Measurements from ENCODE around the gene USP13. TPM values are rescaled to one million over a fixed set of nuclear protein-coding genes. Genes with fewer than 3 reads are reported as not detected.

Gene USP13
- total RNA-seq, 1 experiment from 2014 or later: 33.0 TPM

DNA sequence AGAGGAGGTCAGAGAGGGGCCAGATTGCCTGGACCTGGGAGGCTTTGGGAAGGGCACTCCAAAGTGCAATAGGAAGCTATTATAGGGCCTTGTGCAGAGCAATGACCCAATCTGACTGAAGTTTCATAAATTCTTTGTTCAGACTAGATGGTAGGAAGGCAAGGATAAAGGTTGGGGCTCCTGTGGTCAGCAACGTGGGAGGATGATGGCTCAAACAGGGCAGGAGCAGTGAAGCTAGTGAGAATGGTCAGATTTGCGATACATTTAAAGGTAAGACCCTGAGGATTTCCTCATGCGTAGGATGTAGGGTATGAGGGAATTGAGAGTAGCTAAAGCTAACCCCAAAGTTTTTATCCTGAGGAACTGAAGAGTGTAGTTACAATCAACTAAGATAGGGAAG lies 139.0 kb downstream of the USP13 start:
- TF ChIP-seq, protein P1, sequence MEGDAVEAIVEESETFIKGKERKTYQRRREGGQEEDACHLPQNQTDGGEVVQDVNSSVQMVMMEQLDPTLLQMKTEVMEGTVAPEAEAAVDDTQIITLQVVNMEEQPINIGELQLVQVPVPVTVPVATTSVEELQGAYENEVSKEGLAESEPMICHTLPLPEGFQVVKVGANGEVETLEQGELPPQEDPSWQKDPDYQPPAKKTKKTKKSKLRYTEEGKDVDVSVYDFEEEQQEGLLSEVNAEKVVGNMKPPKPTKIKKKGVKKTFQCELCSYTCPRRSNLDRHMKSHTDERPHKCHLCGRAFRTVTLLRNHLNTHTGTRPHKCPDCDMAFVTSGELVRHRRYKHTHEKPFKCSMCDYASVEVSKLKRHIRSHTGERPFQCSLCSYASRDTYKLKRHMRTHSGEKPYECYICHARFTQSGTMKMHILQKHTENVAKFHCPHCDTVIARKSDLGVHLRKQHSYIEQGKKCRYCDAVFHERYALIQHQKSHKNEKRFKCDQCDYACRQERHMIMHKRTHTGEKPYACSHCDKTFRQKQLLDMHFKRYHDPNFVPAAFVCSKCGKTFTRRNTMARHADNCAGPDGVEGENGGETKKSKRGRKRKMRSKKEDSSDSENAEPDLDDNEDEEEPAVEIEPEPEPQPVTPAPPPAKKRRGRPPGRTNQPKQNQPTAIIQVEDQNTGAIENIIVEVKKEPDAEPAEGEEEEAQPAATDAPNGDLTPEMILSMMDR (conservative IDR thresholded peaks at IDR 0.05; ENCODE audit: low read depth, low read length): no peak
- no peak for TF ChIP-seq EZH2 (IDR thresholded peaks at IDR 0.05; ENCODE audit: borderline replicate concordance, low read depth, low read length, poor library complexity, severe bottlenecking)
- H3K9me3 ChIP-seq (ENCODE audit: low read depth, low read length, poor library complexity, severe bottlenecking): no peaks in the 10 kb centered on the region
- ChIA-PET CTCF (no interaction called here), POLR2A (ENCODE audit: low non-redundant PET) (no interaction called here)
- H3K4me3 ChIP-seq (ENCODE audit: low read depth, low read length, poor library complexity, severe bottlenecking): no peak overlapping the region
- no peaks in the 10 kb centered on the region for H3K36me3 ChIP-seq (ENCODE audit: insufficient read depth, low read length, poor library complexity, severe bottlenecking)
- H3K27ac ChIP-seq (ENCODE audit: low read depth, low read length, poor library complexity, severe bottlenecking): no peak overlapping the region
- no peaks in the 10 kb centered on the region for H3K27me3 ChIP-seq (replicated peaks; ENCODE audit: insufficient read depth, low read depth, low read length, poor library complexity)
- BruUV-seq (replicated peaks): no TSS peak
- DNase-seq (ENCODE audit: low spot score): no peak
- intact Hi-C loops (cut with micrococcal nuclease; ENCODE audit: unreplicated experiment): no loop called here
- no peaks in the 10 kb centered on the region for H3K4me1 ChIP-seq (ENCODE audit: insufficient read depth, low read length, poor library complexity, severe bottlenecking)

GRCh38 chr3:179794355-179794754 lies 141.5 kb downstream of the USP13 start:
- DNase-seq (ENCODE audit: low spot score): no peak
- ChIA-PET POLR2A (ENCODE audit: low non-redundant PET) (no interaction called here), CTCF (no interaction called here)
- TF ChIP-seq EZH2 (IDR thresholded peaks at IDR 0.05; ENCODE audit: borderline replicate concordance, low read depth, low read length, poor library complexity, severe bottlenecking): no peak
- TF ChIP-seq, protein P1 (conservative IDR thresholded peaks at IDR 0.05; ENCODE audit: low read depth, low read length): no peak
- H3K4me1 ChIP-seq (ENCODE audit: insufficient read depth, low read length, poor library complexity, severe bottlenecking): no peaks in the 10 kb centered on the region
- H3K9me3 ChIP-seq (ENCODE audit: low read depth, low read length, poor library complexity, severe bottlenecking): no peaks in the 10 kb centered on the region
- H3K27ac ChIP-seq (ENCODE audit: low read depth, low read length, poor library complexity, severe bottlenecking): no peak overlapping the region
- no peaks in the 10 kb centered on the region for H3K27me3 ChIP-seq (replicated peaks; ENCODE audit: insufficient read depth, low read depth, low read length, poor library complexity)
- intact Hi-C loops (cut with micrococcal nuclease; ENCODE audit: unreplicated experiment): no loop called here
- no peak overlapping the region for H3K4me3 ChIP-seq (ENCODE audit: low read depth, low read length, poor library complexity, severe bottlenecking)
- no TSS peak for BruUV-seq (replicated peaks)
- no peaks in the 10 kb centered on the region for H3K36me3 ChIP-seq (ENCODE audit: insufficient read depth, low read length, poor library complexity, severe bottlenecking)

- H3K4me3 ChIP-seq (ENCODE audit: low read depth, low read length, poor library complexity, severe bottlenecking): no peak overlapping the region
- H3K4me1 ChIP-seq (ENCODE audit: insufficient read depth, low read length, poor library complexity, severe bottlenecking): no peaks in the 10 kb centered on the region
- no peak overlapping the region for H3K27ac ChIP-seq (ENCODE audit: low read depth, low read length, poor library complexity, severe bottlenecking)
- intact Hi-C loops (cut with micrococcal nuclease; ENCODE audit: unreplicated experiment): no loop called here
- no peak for DNase-seq (ENCODE audit: low spot score)
- H3K36me3 ChIP-seq (ENCODE audit: insufficient read depth, low read length, poor library complexity, severe bottlenecking): no peaks in the 10 kb centered on the region
- H3K9me3 ChIP-seq (ENCODE audit: low read depth, low read length, poor library complexity, severe bottlenecking): no peaks in the 10 kb centered on the region
- no peaks in the 10 kb centered on the region for H3K27me3 ChIP-seq (replicated peaks; ENCODE audit: insufficient read depth, low read depth, low read length, poor library complexity)
- CTCF ChIA-PET: no interaction called here
- POLR2A ChIA-PET (ENCODE audit: low non-redundant PET): no interaction called here
- no peak for TF ChIP-seq EZH2 (IDR thresholded peaks at IDR 0.05; ENCODE audit: borderline replicate concordance, low read depth, low read length, poor library complexity, severe bottlenecking)
- TF ChIP-seq, protein P1 (conservative IDR thresholded peaks at IDR 0.05; ENCODE audit: low read depth, low read length): no peak
- no TSS peak for BruUV-seq (replicated peaks)
These were observed 143.6 kb downstream of the USP13 start for GRCh38 chr3:179796421-179796820.
